Common myeloid progenitor, CD34-positive (primary cell): ENCODE measurements around the gene ST6GALNAC6.
A peak's percentile ranks its signal among the peaks of the same experiment; 100 is the strongest.

Experiments used
- CTCF ChIA-PET: fragments of 350-600 bp; sonication (Branson Sonifier 250); formaldehyde crosslinking; loops from one replicate; lab custom pipeline; 2021; ENCODE audit warnings: antibody characterized with exemption; lab: Charles Lee
- POLR2A ChIA-PET: fragments of 350-600 bp; sonication (Branson Sonifier 250); formaldehyde crosslinking; loops from one replicate; lab custom pipeline; 2021; ENCODE audit warnings: antibody characterized with exemption; lab: Charles Lee
- DNase-seq, 3 donors: peaks; one replicate each; pipeline versions ENCODE4 v3.0.0 to v3.0.0-alpha.2; 2013
- H3K27ac ChIP-seq, 2 experiments: 1 replicate in 1 of 2; 2 replicates in 1 of 2; pipeline ENCODE4 v1.7.0; 2013; ENCODE audit warnings: inconsistent platforms in 2 of 2, low read length in 2 of 2, mild to moderate bottlenecking in 2 of 2, low read depth in 1 of 2, moderate library complexity in 1 of 2; ENCODE audit not compliant: severe bottlenecking in 2 of 2, insufficient read depth in 1 of 2, poor library complexity in 1 of 2
- H3K27me3 ChIP-seq, 5 experiments: replicated peaks in 2 of 5; 1 replicate in 3 of 5; 2 replicates in 2 of 5; pipeline versions ENCODE4 v1.6.1 to v1.7.0; 2013; ENCODE audit warnings: low read length in 4 of 5, mild to moderate bottlenecking in 2 of 5, moderate library complexity in 2 of 5, inconsistent platforms in 1 of 5; ENCODE audit not compliant: insufficient read depth in 5 of 5, control insufficient read depth in 4 of 5
- H3K36me3 ChIP-seq, 4 experiments: 1 replicate in 2 of 4; 2 replicates in 2 of 4; pipeline versions ENCODE4 v1.6.1 to v1.7.0; 2013; ENCODE audit warnings: low read length in 3 of 4, control low read depth in 1 of 4, mild to moderate bottlenecking in 1 of 4; ENCODE audit not compliant: control insufficient read depth in 4 of 4, insufficient read depth in 4 of 4
- H3K4me1 ChIP-seq, 4 experiments: 1 replicate in 3 of 4; 2 replicates in 1 of 4; pipeline versions ENCODE4 v1.6.1 to v1.7.1; 2013; ENCODE audit warnings: low read length in 3 of 4, mild to moderate bottlenecking in 3 of 4, control low read depth in 1 of 4, inconsistent platforms in 1 of 4, moderate library complexity in 1 of 4; ENCODE audit not compliant: control insufficient read depth in 4 of 4, insufficient read depth in 4 of 4; ENCODE audit errors: control extremely low read depth in 1 of 4
- H3K4me3 ChIP-seq, 7 experiments: 1 replicate in 4 of 7; 2 replicates in 3 of 7; pipeline versions ENCODE4 v1.5.1 to v1.7.0; 2013; ENCODE audit warnings: mild to moderate bottlenecking in 7 of 7, low read length in 6 of 7, moderate library complexity in 6 of 7, inconsistent platforms in 2 of 7, low read depth in 2 of 7, control low read depth in 1 of 7; ENCODE audit not compliant: insufficient read depth in 4 of 7, control insufficient read depth in 1 of 7; ENCODE audit errors: extremely low read depth in 1 of 7
- H3K9me3 ChIP-seq, 5 experiments: 1 replicate in 4 of 5; 2 replicates in 1 of 5; pipeline versions ENCODE4 v1.6.1 to v1.7.1; 2013; ENCODE audit warnings: low read length in 4 of 5, mild to moderate bottlenecking in 2 of 5, inconsistent platforms in 1 of 5, low read depth in 1 of 5, moderate library complexity in 1 of 5; ENCODE audit not compliant: control insufficient read depth in 4 of 5, insufficient read depth in 2 of 5; ENCODE audit errors: control extremely low read depth in 1 of 5
- WGBS: methylation state at CpG from one replicate; pipeline ENCODE4 v1.1.5; 2013; ENCODE audit not compliant: insufficient coverage; 5-methylcytosine and 5-hydroxymethylcytosine counted together

ST6GALNAC6 gene

DNA sequence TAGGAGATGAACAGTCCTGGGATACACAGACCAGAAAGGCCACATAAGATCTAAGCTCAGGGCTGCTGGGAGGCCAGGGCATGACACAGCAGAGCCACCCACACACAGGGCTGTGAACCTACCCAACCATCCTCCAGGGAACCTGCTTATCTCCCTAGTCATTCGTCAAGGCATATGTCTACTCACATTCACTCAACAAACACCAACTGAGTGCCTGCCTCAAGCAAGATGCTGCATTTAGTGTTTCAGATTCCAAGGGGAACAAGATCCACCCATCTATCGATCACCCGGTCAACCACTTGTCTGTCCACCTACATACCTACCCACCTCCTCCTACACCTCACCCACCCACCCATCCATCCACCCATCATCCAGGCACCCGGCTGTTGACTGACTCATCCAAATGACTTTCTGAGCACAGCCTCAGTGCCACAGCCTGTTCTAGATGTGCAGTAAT lies 36.4 kb upstream of the ST6GALNAC6 start:
- Histone ChIP-seq H3K27ac (peak overlapping the region in 1 of 2 experiments; percentile 29), H3K9me3 (no peaks in the 10 kb centered on the region), H3K4me1 (peaks cover 5 to 37% (median 30%) of the 10 kb centered on the region in 4 experiments), H3K36me3 (peaks cover 0 to 27% (median 7%) of the 10 kb centered on the region in 4 experiments), H3K27me3 (peaks cover 0 to 3% (median 0%) of the 10 kb centered on the region in 5 experiments), H3K4me3 (peak overlapping the region in 2 of 7 experiments; percentile 32 to 66)
- ChIA-PET CTCF (interaction anchor here (1.4 kb wide), 1 partner anchor 15 kb away, joined by 5 read pairs; no protein-coding TSS in a partner anchor), POLR2A (no interaction called here)
- WGBS = 100% methylated on average over 2 of the region's 4 CpGs
- peak in 1 of 3 donors; percentile 36 for DNase-seq

DNA sequence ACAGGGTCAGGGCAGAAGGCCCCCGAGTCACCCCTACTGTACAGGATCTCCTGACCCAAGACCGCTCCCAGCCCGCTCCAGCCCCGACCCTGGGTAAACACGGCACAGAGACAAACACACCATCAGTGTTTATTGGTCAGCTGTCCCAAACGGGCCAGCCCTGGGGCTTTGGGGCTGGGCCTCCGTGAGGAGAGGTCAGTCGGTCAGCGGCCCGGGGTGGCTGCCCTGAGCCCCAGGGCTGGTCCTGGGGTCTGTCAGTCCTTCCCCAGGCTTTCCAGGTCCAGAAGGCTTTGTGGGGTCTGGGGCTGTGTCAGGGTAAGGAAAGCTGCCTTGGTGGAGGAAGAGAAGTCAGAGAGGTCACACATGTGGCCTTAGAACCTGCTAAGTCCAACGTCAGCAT lies 35.6 kb upstream of the ST6GALNAC6 start:
- POLR2A ChIA-PET = no interaction called here
- CTCF ChIA-PET = interaction anchor here (0.6 to 1.4 kb wide), 3 partner anchors 8 to 135 kb away, joined by 3 to 5 read pairs (median 4); no protein-coding TSS in a partner anchor

DNA sequence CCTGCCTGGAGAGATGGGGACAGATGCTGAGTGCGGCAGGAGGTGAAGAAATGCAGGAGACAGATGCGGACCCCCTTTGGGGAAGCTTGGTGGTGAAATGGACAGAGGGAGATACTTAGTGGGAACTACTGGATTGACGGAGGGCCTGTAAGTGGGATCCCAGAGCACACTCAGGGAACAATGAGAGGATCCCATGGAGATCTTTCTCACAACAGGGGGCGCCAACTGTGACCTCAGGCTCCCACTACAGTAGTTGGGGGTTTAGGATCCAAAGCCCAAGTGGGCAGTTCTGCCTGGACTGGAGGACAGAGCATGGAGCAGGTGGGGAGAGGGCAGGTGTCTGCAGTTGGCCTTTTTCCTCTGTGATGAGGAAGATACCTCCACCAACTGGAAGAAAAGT lies 34.8 kb upstream of the ST6GALNAC6 start:
- Histone ChIP-seq H3K4me1 (peaks cover 5 to 44% (median 37%) of the 10 kb centered on the region in 4 experiments), H3K36me3 (peaks cover 0 to 27% (median 7%) of the 10 kb centered on the region in 4 experiments), H3K27ac (no peak overlapping the region), H3K9me3 (no peaks in the 10 kb centered on the region), H3K4me3 (no peak overlapping the region), H3K27me3 (peaks cover 0 to 15% (median 6%) of the 10 kb centered on the region in 5 experiments)
- ChIA-PET CTCF (interaction anchor here (1.3 to 1.7 kb wide), 4 partner anchors 9 to 184 kb away, joined by 3 to 5 read pairs (median 4); no protein-coding TSS in a partner anchor), POLR2A (no interaction called here)
- DNase-seq = no peak
- WGBS = 96% methylated on average over 3 of the region's 4 CpGs

More for the DNA sequence above, 35.6 kb upstream of the ST6GALNAC6 start:
- H3K4me3 ChIP-seq = no peak overlapping the region
- H3K27me3 ChIP-seq = peaks cover 0 to 7% (median 3%) of the 10 kb centered on the region in 5 experiments
- no peak for DNase-seq
- H3K36me3 ChIP-seq = peaks cover 0 to 27% (median 7%) of the 10 kb centered on the region in 4 experiments
- H3K4me1 ChIP-seq = peaks cover 5 to 44% (median 37%) of the 10 kb centered on the region in 4 experiments
- H3K27ac ChIP-seq = no peak overlapping the region
- no peaks in the 10 kb centered on the region for H3K9me3 ChIP-seq
- 78% methylated on average over 8 of the region's 11 CpGs for WGBS

DNA sequence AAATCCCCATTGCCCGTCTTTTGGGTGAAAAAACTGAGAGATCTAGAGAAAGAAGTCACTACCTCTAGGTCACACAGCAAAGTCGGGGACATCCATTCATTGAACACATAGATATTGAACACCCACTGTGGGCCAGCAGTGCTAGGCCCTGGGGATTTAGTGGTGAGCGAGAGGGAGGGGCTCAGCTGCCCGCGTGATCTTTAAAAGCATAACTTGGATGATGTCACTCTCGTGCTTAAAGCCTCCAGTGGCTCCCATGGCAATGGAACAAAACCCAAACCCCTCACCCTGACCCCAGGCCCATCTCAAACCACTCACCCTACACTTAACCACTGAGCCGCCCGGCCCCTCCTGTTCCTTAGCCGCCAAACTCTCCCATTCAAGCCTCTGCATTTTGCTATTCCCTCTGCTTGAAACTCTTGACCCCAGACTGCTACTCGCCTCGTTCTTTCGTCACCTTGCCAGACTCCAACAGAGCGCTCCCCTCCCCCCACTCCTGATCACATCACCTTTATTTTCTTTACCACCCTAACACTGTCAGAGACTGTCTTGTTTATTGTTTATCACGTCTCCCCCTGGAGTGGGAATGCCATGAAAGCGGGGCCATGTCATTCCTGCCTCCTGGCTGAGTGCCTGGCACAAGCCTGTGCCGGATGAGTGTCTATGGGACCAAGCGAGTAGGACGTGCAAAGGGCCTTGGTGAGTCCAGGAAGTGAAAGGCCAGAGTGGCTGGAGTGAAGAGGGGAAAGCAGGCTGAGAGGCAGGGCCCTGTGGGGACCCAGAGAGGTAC lies 31.9 kb upstream of the ST6GALNAC6 start:
- 58% methylated on average over 16 of the region's 18 CpGs for WGBS
- Histone ChIP-seq H3K9me3 (no peaks in the 10 kb centered on the region), H3K4me3 (peak overlapping the region in 6 of 7 experiments; percentile 48 to 78 (median 64)), H3K4me1 (peaks cover 0 to 40% (median 36%) of the 10 kb centered on the region in 4 experiments), H3K27ac (no peak overlapping the region), H3K27me3 (peaks cover 0 to 43% (median 23%) of the 10 kb centered on the region in 5 experiments), H3K36me3 (peaks cover 0 to 26% (median 7%) of the 10 kb centered on the region in 4 experiments)
- POLR2A ChIA-PET = no interaction called here
- peak in 2 of 3 donors; percentile 58 to 59 for DNase-seq
- CTCF ChIA-PET = interaction anchor here (1.5 kb wide), 1 partner anchor 11 kb away, joined by 4 read pairs; no protein-coding TSS in a partner anchor

DNA sequence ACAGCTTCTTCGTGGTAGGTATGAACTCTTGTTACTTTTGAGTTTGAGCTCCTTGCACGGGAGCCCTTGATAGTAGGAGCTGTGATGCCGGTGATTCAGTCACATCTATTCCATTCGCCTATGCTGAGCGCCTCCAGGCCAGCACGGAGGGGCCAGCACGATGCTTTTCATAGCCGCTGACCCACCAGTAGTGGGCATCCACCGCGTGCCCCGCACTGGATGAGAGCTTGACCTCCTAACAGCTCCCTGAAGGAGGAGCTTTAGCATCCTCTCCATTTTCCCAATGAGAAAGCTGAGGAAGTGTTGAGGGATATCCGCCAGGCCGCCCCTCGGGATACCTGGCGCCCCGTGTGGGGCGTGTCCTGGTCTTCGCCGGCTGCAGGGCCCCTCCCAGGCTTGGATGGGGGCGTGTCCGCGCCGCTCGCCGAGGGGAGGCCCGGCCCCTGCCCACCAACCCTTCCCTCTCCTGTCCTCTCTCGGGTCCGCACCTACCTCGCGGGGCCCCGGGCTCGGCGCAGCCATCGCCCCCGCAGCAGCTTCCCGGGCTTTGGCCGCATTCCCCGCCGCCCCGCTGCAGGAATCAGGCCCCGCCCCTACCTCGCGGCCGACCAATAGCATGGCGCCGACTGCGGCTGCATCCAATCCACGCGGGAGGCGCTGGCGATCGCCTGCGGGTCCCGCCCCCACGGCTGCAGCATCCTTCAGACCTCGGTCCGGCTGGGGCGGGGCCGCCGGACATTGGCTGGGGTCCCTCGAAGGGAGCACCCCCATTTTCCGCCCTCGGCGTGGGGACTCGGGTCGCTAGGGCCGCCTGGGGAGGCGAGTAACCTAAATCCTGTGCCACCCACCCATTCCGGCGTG lies 31.1 kb upstream of the ST6GALNAC6 start, which contains the start of gene PIP5KL1:
TSS of gene PIP5KL1 (minus strand) at position 547 of the 861 bp plus-strand sequence. CDS start at position 522, 25 bp downstream.
- Histone ChIP-seq H3K4me1 (peaks cover 0 to 31% (median 30%) of the 10 kb centered on the region in 4 experiments), H3K4me3 (peak within 1 kb of the TSS in 6 of 7 experiments; percentile 48 to 78 (median 64)), H3K9me3 (no peaks in the 10 kb centered on the region), H3K27ac (no peak within 1 kb of the TSS), H3K36me3 (peaks cover 0 to 17% (median 6%) of the 10 kb centered on the region in 4 experiments), H3K27me3 (peaks cover 0 to 51% (median 23%) of the 10 kb centered on the region in 5 experiments)
- ChIA-PET CTCF (interaction anchor here (0.8 to 1.3 kb wide), 3 partner anchors 9 to 143 kb away, joined by 3 to 4 read pairs (median 3); no protein-coding TSS in a partner anchor), POLR2A (interaction anchor here (0.7 to 1.0 kb wide), 2 partner anchors 9 to 99 kb away, joined by 3 to 6 read pairs; no protein-coding TSS in a partner anchor)
- under 1% methylated on average over 57 of the region's 70 CpGs for WGBS
- peak in 2 of 3 donors; percentile 51 to 59 for DNase-seq

DNA sequence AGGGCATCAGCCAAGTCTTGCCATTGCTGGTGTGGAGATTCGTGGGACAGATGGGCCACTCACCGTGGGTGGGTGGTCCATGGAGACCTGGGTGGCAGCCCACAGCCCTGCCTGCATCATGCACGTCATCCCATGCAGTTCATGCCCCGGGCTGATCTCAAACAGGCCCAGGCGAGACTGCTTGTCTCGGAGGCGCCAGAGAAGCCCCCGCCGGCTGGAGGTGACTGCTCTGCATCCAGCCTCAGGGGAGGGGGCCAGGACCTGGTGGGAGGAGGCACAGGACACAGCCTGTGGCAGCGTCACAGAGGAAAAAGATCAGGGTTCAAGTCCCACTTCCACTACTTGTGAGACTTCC lies 30.2 kb upstream of the ST6GALNAC6 start:
- CTCF ChIA-PET = interaction anchor here (0.8 to 1.3 kb wide), 4 partner anchors 9 to 142 kb away, joined by 3 to 4 read pairs (median 3); no protein-coding TSS in a partner anchor
- DNase-seq = no peak
- no peak overlapping the region for H3K27ac ChIP-seq
- peaks cover 0 to 59% (median 26%) of the 10 kb centered on the region in 5 experiments for H3K27me3 ChIP-seq
- 72% methylated on average over 7 of the region's 10 CpGs for WGBS
- no peak overlapping the region for H3K4me3 ChIP-seq
- peaks cover 0 to 10% (median under 1%) of the 10 kb centered on the region in 4 experiments for H3K36me3 ChIP-seq
- H3K9me3 ChIP-seq = no peaks in the 10 kb centered on the region
- peaks cover 0 to 30% (median 28%) of the 10 kb centered on the region in 4 experiments for H3K4me1 ChIP-seq
- POLR2A ChIA-PET = interaction anchor here (1.0 kb wide), 1 partner anchor 8 kb away, joined by 6 read pairs; no protein-coding TSS in a partner anchor
